HFF-Myc (cell line): ENCODE data around the gene CELF2.

Source experiments
- DNase-seq: peaks from one replicate; pipeline ENCODE4 v3.0.0-alpha.2; 2011; ENCODE audit warnings: low read depth; ENCODE audit errors: extremely low read depth
- H3K4me3 ChIP-seq: replicated peaks from 2 replicates; pipeline ENCODE4 v1.5.1; 2011; ENCODE audit warnings: low read depth, mild to moderate bottlenecking, control low read depth, low read length
- TF ChIP-seq, protein P1 (sequence below): IDR thresholded peaks from 2 replicates; pipeline ENCODE4 v1.5.1; 2012; ENCODE audit warnings: mild to moderate bottlenecking, low read depth, low read length, control low read depth; ENCODE audit errors: missing control alignments

Gene CELF2

DNA sequence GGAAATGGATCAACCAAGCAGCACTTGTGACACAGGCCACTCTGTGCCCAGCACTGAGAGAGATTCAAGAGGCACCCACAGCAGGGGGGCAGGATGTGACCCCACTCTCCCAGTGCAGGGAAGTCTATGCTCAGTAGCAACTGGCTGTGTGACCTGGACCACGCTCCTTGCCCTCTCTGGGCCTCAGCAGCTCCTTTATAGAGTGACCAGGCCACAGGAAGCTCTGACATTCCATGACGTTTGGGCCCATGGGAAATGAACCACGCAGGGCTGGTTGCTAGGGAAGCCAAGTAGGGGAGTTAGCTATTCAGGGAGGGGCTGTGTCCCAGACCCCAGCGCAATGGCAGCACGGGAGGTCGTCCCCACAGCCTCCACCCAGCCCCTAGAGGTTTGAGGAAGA, 361.2 kb downstream of the CELF2 start:
- no peak for DNase-seq
- no peak overlapping the region for H3K4me3 ChIP-seq
- TF ChIP-seq, protein P1, sequence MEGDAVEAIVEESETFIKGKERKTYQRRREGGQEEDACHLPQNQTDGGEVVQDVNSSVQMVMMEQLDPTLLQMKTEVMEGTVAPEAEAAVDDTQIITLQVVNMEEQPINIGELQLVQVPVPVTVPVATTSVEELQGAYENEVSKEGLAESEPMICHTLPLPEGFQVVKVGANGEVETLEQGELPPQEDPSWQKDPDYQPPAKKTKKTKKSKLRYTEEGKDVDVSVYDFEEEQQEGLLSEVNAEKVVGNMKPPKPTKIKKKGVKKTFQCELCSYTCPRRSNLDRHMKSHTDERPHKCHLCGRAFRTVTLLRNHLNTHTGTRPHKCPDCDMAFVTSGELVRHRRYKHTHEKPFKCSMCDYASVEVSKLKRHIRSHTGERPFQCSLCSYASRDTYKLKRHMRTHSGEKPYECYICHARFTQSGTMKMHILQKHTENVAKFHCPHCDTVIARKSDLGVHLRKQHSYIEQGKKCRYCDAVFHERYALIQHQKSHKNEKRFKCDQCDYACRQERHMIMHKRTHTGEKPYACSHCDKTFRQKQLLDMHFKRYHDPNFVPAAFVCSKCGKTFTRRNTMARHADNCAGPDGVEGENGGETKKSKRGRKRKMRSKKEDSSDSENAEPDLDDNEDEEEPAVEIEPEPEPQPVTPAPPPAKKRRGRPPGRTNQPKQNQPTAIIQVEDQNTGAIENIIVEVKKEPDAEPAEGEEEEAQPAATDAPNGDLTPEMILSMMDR = no peak

DNA sequence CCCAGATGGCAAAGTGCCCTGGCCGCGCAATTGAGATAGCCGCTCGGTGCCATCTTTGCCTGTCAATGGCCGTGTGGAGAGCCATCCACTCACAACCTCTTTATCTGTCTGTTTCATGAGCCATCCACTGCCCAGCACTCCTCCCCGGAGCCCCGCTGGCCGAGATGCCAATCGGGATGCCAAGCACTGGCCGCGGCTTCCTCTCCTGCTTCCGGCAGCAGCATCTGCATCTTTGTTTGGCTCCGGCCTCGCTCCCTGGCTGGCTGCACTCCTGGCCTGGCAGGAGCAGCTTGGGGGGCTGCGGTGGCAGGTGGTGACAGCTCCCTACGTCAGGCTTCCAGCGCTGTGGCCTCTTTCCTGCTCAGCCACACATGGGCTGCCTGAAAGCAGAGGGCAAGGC, 362.1 kb downstream of the CELF2 start:
- TF ChIP-seq, protein P1 = no peak
- no peak for DNase-seq
- H3K4me3 ChIP-seq = no peak overlapping the region

DNA sequence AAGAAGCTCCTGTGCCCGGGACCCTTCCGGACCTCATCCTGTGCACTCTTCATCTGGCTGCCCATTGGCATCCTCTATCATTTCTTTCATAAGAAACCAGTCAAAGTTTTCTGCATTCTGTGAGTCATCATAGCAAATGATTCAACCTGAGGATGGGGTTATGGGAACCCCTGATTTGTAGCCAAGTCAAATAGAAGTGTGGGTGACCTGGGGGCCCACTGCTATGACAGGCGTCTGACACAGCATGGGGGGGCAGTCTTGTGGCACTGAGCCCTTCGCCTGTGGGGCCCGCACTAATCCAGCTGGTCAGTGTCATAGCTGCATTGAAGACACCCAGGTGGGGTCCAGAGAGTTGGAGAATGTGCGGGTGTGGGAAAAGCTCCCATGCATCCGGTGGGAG, 363.4 kb downstream of the CELF2 start:
- no peak overlapping the region for H3K4me3 ChIP-seq

DNA sequence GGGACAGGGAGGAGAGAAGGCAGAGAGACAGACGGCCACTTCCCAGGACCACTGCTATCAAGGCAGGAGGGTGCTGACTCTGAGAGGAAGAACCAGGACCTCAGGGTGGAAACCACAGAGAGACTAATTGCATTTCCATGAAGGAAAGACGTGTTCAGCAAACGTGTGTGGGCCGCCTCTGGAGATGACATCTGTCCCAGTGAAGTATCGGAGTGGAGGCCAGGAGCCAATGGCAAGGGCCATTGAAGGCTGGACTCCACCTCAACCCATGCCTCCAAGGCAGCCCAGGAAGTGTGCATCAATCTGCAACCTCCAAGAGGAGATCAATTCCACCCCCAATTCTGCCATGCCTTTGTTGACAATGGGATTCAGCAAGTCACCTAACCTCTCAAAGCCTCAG, 363.8 kb downstream of the CELF2 start:
- DNase-seq = no peak
- TF ChIP-seq, protein P1 = no peak

More for the DNA sequence above, 363.4 kb downstream of the CELF2 start:
- no peak for DNase-seq
- TF ChIP-seq, protein P1 = no peak

DNA sequence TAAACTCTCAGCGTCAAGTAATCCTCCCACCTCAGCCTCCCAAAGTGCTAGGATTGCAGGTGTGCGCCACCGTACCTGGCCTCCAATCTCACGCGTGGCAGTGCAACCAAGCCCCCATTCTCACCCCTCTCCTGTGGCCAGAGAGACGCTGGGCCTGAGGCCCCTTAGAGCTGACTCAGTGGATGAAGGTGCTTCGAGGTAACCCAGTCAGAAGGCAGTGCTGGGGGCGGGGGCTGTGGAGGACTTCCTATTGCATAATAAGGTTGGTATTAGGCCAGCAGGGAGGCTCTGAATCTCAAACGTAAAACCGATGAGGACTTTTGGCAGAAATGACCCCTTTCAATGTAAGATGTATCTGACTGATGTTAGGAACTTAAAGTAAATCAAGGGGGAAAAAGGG, 364.5 kb downstream of the CELF2 start:
- H3K4me3 ChIP-seq = no peak overlapping the region
- TF ChIP-seq, protein P1 = no peak
- DNase-seq = no peak

More for the DNA sequence above, 363.8 kb downstream of the CELF2 start:
- H3K4me3 ChIP-seq = no peak overlapping the region

DNA sequence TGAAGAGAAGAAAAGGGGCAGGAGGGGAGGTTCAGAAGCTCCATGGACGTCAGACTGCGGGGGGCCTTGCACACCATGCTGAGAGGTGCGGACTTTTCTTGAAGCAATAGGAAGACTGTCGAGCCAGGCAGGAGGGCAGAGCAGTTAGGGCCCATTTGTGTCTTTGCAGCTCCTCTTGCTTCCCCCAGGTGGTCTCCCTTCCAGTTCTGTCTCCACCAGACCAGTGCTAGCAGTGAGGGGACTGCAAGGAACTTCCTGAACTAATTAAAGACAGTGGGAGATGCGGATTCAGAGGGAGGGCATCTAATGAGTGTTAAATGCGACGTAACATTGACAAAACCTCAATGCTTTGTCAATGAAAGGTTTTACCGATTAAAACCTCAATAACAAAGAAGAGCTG, 368.4 kb downstream of the CELF2 start:
- TF ChIP-seq, protein P1 = no peak
- no peak overlapping the region for H3K4me3 ChIP-seq
- no peak for DNase-seq
